Transverse colon (tissue), 4 donors: ENCODE results near the gene DDX1. TPM values are rescaled to one million over a fixed set of nuclear protein-coding genes. Genes with fewer than 3 reads are reported as not detected.

ENCODE experiments used
- DNase-seq: peaks from one replicate; pipeline ENCODE4 v3.0.0-alpha.2; 2019
- H3K27ac ChIP-seq, 4 donors: fragments of 200-600 bp; sonication (generic); 2 replicates each; pipeline ENCODE4 v1.5.1; 2016 to 2018; ENCODE audit warnings: inconsistent platforms in 4 of 4
- H3K27me3 ChIP-seq: fragments of 200-600 bp; sonication (generic); 2 replicates; pipeline ENCODE4 v1.5.1; 2017; ENCODE audit warnings: inconsistent platforms
- H3K36me3 ChIP-seq, 4 donors: fragments of 200-600 bp; sonication (generic); 2 replicates each; pipeline ENCODE4 v1.5.1; 2017 to 2019; ENCODE audit warnings: inconsistent platforms in 4 of 4
- H3K4me1 ChIP-seq, 4 donors: fragments of 200-600 bp; sonication (generic); 2 replicates each; pipeline ENCODE4 v1.5.1; 2017 to 2020; ENCODE audit warnings: inconsistent platforms in 4 of 4
- H3K4me3 ChIP-seq, 4 donors: fragments of 200-600 bp; sonication (generic); 1 replicate in 1 of 4; 2 replicates in 3 of 4; pipeline versions ENCODE4 v1.5.1 to v1.6.1; 2017 to 2019; ENCODE audit warnings: inconsistent platforms in 4 of 4
- H3K9me3 ChIP-seq, 2 donors: fragments of 200-600 bp; sonication (generic); 2 replicates each; pipeline ENCODE4 v1.5.1; 2017 to 2019; ENCODE audit warnings: inconsistent platforms in 2 of 2
- EP300 ChIP-seq: sonication (generic); formaldehyde crosslinking; IDR thresholded peaks from one replicate; pipeline ENCODE4 v1.6.1; 2017; ENCODE audit warnings: antibody characterized with exemption, low read depth
- POLR2A ChIP-seq: fragments of 450-650 bp; IDR thresholded peaks from one replicate; pipeline ENCODE4 v1.6.1; 2016; ENCODE audit warnings: antibody characterized with exemption, mild to moderate bottlenecking, moderate library complexity
- POLR2AphosphoS5 ChIP-seq, 3 donors: sonication (generic); formaldehyde crosslinking; IDR thresholded peaks; one replicate each; pipeline ENCODE4 v1.6.1; 2016; ENCODE audit warnings: antibody characterized with exemption in 3 of 3
- WGBS, 2 donors: methylation state at CpG; one replicate each; pipeline ENCODE4 v1.1.5; 2018; ENCODE audit warnings: low coverage in 1 of 2; 5-methylcytosine and 5-hydroxymethylcytosine counted together
- in situ Hi-C, 4 donors: fragments of 200-750 bp; cut with MboI; loops; one replicate each; pipeline versions ENCODE4 v1.15.0 to v1.15.1; 2017; ENCODE audit warnings: low sequenced_read_pairs in 3 of 4, low pct_ligation_motif_present in 1 of 4, low pct_unique_long_range_greater_than_20kb in 1 of 4
- intact Hi-C: fragments of 100-400 bp; cut with DNase I; formaldehyde crosslinking; loops from one replicate; pipeline ENCODE4 v1.15.1; 2023; ENCODE audit warnings: low total_unique reads
- total RNA-seq, 4 donors: library from RNA; depleted of rRNA; stranded (reverse); fragments of >200 nt; gene quantifications; one replicate each; pipeline ENCODE4 v1.1.0, GENCODE V29; 2016
- TF ChIP-seq, protein P1 (sequence below), 5 experiments: fragments of 200-600 bp in 3 of 5; fragments of 450-650 bp in 2 of 5; sonication (generic) in 3 of 5; IDR thresholded peaks; 1 replicate in 2 of 5; 2 replicates in 3 of 5; pipeline ENCODE4 v1.5.1; 2016 to 2017; ENCODE audit warnings: antibody characterized with exemption in 5 of 5, inconsistent platforms in 3 of 5, mild to moderate bottlenecking in 2 of 5, moderate library complexity in 1 of 5

DDX1 gene
- total RNA-seq, 4 donors from 2014 or later = 18.3 to 61.1 (median 49.9) TPM

DNA sequence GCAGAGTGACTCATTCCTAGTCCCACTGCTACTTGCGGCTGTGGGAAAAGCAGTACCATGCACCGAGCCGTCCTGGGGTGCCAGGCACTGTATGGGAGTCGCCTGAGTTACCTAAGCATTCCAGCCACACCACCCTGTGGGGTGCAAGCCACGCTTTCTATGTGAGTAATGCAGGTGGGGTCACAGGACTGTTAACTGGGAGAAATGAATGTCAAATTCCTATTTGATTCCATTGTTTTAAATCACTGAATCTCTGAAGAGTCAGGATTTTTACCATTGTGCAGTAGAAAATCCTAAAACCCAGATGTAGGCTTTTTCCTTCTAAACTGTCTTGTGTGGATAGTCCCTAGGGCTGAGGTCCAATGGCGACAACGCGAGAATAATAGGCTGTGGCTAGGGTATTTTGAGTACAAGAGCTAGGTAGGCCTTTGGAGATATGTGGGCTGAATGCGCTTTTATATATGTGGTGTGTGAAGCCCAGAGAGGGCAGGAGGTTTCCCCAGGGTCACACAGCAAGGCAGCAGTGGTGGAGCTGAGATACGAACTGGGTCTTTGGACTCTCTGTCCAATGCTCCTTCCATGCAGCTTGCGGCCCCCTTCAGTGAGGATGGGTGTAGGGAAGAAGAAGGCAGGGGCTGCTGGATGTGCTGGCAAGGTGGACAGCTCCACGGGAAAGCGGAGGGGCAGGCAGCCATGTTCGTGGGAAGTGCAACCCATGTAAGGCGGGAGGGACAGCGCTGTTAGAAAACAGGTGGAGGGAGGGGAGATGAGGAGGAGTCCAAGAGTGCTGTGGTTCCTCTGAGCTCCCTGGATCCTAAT lies 83.2 kb downstream of the DDX1 start:
- 89 to 92% methylated on average over 11 to 16 of the region's 16 CpGs for WGBS, 2 donors
- H3K27ac ChIP-seq = no peak overlapping the region
- intact Hi-C loops = no loop called here

DNA sequence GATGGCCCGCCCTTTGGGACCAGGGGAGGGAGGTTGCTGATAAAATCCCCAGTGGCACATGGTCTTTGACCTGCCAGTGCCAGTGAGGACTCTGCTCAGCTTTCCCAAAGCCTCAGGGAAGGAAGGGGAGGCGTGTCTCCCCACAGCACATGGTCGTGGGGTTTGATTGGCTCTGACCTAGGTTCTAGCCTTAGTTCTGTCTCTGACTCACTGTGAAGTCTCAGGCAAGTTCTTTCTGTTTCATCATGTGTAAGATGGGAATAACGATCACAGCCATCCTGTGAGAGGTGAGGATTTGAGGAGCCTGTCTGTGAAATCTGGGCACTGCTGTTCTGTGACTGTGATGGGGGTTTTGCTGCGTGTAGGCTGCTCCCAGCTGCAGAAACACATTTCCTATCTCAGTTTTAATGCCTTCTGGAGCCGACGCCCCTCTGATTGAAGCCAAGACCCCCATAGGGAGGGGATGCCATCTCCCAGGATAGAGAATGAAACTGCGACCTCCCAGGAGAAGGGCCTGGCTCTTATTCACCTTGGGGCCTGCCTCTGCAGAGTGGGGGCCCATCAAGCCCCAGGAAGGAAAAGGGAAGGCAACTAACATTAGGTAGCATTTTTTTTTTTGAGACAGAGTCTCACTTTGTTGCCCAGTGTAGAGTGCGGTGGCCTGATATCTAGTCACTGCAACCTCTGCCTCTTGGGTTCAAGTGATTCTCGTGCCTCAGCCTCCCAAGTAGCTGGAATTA lies 84.0 kb downstream of the DDX1 start:
- intact Hi-C loops (no loop called here), in situ Hi-C loops (no loop called here)
- Histone ChIP-seq H3K27ac (no peak overlapping the region), H3K9me3 (no peaks in the 10 kb centered on the region), H3K27me3 (no peaks in the 10 kb centered on the region), H3K36me3 (no peaks in the 10 kb centered on the region), H3K4me3 (no peak overlapping the region), H3K4me1 (peaks cover 0 to 10% (median 3%) of the 10 kb centered on the region in 4 donors)
- no peak for TF ChIP-seq POLR2A
- no peak for TF ChIP-seq EP300
- TF ChIP-seq, protein P1, sequence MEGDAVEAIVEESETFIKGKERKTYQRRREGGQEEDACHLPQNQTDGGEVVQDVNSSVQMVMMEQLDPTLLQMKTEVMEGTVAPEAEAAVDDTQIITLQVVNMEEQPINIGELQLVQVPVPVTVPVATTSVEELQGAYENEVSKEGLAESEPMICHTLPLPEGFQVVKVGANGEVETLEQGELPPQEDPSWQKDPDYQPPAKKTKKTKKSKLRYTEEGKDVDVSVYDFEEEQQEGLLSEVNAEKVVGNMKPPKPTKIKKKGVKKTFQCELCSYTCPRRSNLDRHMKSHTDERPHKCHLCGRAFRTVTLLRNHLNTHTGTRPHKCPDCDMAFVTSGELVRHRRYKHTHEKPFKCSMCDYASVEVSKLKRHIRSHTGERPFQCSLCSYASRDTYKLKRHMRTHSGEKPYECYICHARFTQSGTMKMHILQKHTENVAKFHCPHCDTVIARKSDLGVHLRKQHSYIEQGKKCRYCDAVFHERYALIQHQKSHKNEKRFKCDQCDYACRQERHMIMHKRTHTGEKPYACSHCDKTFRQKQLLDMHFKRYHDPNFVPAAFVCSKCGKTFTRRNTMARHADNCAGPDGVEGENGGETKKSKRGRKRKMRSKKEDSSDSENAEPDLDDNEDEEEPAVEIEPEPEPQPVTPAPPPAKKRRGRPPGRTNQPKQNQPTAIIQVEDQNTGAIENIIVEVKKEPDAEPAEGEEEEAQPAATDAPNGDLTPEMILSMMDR (IDR thresholded peaks at IDR 0.05) = no peak
- TF ChIP-seq POLR2AphosphoS5 (IDR thresholded peaks at IDR 0.05) = no peak
- WGBS, 2 donors = 60 to 71% methylated on average over 1 to 10 of the region's 10 CpGs
- no peak for DNase-seq

More for the DNA sequence above, 83.2 kb downstream of the DDX1 start:
- in situ Hi-C loops = loop anchor here in 1 of 4 donors (25.0 kb wide), 1 partner anchor 837 kb away; no protein-coding TSS in a partner anchor
- no peaks in the 10 kb centered on the region for H3K27me3 ChIP-seq
- H3K4me3 ChIP-seq = no peak overlapping the region
- no peak for TF ChIP-seq EP300
- TF ChIP-seq, protein P1 (IDR thresholded peaks at IDR 0.05) = no peak
- no peaks in the 10 kb centered on the region for H3K9me3 ChIP-seq
- peaks cover 0 to 10% (median 3%) of the 10 kb centered on the region in 4 donors for H3K4me1 ChIP-seq
- DNase-seq = no peak
- no peaks in the 10 kb centered on the region for H3K36me3 ChIP-seq

DNA sequence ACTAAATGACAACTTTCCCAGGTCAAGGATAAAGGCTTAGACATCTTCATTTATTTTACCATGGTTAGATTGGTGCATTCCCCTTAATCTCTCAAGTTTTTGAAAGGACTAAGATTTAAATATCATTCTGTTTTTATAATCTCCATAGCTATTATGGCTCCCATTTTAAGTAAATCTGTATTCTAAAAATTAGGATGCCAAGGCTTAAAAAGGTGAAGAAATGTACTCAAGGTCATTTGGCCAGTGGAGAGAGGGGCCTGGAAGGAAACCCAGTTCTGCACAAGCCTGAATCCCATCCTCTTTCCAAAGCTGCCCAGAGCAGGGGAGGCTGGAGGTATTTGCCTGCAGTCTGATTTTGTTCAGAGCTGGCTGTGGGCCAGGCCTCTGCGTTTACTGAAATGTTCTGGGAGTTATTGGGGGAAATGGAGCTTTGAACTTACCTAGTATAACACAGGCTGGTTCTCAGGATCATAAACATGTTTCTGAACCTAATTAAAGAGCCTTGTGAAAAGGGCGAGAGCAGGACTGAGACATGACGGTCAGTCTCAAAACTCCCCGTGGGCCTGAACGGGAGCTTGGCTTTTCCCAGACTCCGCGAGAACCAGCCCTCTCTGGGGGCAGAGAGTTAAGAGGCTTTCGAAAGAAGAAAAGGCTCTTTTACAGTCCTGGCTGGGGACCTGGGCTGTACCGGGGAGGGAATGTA lies 85.6 kb downstream of the DDX1 start:
- intact Hi-C loops = no loop called here
- 40% methylated on average over 9 of the region's 9 CpGs; no CpG with 5 or more reads in 1 of the 2 donors for WGBS, 2 donors
- H3K4me3 ChIP-seq = no peak overlapping the region
- no peaks in the 10 kb centered on the region for H3K36me3 ChIP-seq
- no peak overlapping the region for H3K27ac ChIP-seq
- TF ChIP-seq POLR2AphosphoS5 (IDR thresholded peaks at IDR 0.05) = no peak
- TF ChIP-seq POLR2A = no peak
- TF ChIP-seq, protein P1 (IDR thresholded peaks at IDR 0.05) = no peak
- no peak for TF ChIP-seq EP300
- DNase-seq = no peak
- peaks cover 0 to 10% (median 3%) of the 10 kb centered on the region in 4 donors for H3K4me1 ChIP-seq
- in situ Hi-C loops = no loop called here
- no peaks in the 10 kb centered on the region for H3K27me3 ChIP-seq
- H3K9me3 ChIP-seq = no peaks in the 10 kb centered on the region

DNA sequence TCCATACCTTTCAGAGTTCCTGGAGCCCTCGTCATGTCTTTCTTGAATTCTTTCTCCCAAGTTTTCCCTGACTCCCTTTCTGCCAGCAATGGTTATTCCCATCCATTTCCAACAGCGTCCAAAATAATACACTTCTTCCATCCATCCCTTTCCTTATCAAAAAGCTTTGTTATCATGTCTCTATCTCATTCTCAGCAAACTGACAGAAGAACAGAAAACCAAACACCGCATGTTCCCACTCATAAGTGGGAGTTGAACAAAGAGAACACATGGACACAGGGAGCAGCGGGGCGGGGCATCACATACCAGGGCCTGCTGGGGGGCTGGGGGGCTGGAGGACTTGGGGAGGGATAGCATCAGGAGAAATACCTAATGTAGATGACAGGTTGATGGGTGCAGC lies 86.7 kb downstream of the DDX1 start:
- no peak for DNase-seq
- TF ChIP-seq POLR2AphosphoS5 (IDR thresholded peaks at IDR 0.05) = no peak
- TF ChIP-seq EP300 = no peak
- TF ChIP-seq, protein P1 (IDR thresholded peaks at IDR 0.05) = no peak
- H3K27ac ChIP-seq = no peak overlapping the region
- no peaks in the 10 kb centered on the region for H3K9me3 ChIP-seq
- H3K4me3 ChIP-seq = no peak overlapping the region
- intact Hi-C loops = no loop called here
- WGBS, 2 donors = 85 to 90% methylated on average over 3 to 5 of the region's 5 CpGs
- H3K4me1 ChIP-seq = peaks cover 0 to 10% (median 3%) of the 10 kb centered on the region in 4 donors
- in situ Hi-C loops = no loop called here
- H3K36me3 ChIP-seq = no peaks in the 10 kb centered on the region
- no peaks in the 10 kb centered on the region for H3K27me3 ChIP-seq
